ENCODE data around the gene LRRC42.

LRRC42 gene

GRCh38 chr1:53946252-53947171 lies at the start of gene LRRC42:
TSS of gene LRRC42 (plus strand) at chr1:53946350. CDS start at chr1:53952000, 5,650 bp downstream.
- no peak for DNase-seq (ENCODE audit: low read depth in 2 of 2)

- DNase-seq (ENCODE audit: low read depth in 2 of 2), result no peak
These were observed 49.4 kb upstream of the LRRC42 start for GRCh38 chr1:53896635-53897229.

GRCh38 chr1:53899206-53899628 lies 46.9 kb upstream of the LRRC42 start:
- DNase-seq (ENCODE audit: low read depth in 2 of 2), result no peak

GRCh38 chr1:53899708-53900107 lies 46.4 kb upstream of the LRRC42 start:
- no peak for DNase-seq (ENCODE audit: low read depth in 2 of 2)

- no peak for DNase-seq (ENCODE audit: low read depth in 2 of 2)
These were observed 43.7 kb upstream of the LRRC42 start for GRCh38 chr1:53902235-53903138.

- no peak for DNase-seq (ENCODE audit: low read depth in 2 of 2)
These were observed 40.6 kb upstream of the LRRC42 start for GRCh38 chr1:53905509-53905908.

GRCh38 chr1:53906121-53906520 lies 40.0 kb upstream of the LRRC42 start:
- DNase-seq (ENCODE audit: low read depth in 2 of 2), result no peak

- no peak for DNase-seq (ENCODE audit: low read depth in 2 of 2)
These were observed 36.2 kb upstream of the LRRC42 start for GRCh38 chr1:53909946-53910345.

GRCh38 chr1:53911442-53911841 lies 34.7 kb upstream of the LRRC42 start:
- no peak for DNase-seq (ENCODE audit: low read depth in 2 of 2)

GRCh38 chr1:53913352-53914033 lies 32.7 kb upstream of the LRRC42 start:
- DNase-seq (ENCODE audit: low read depth in 2 of 2), result no peak

- no peak for DNase-seq (ENCODE audit: low read depth in 2 of 2)
These were observed 27.8 kb upstream of the LRRC42 start for GRCh38 chr1:53918343-53918742.

GRCh38 chr1:53919675-53920066 lies 26.5 kb upstream of the LRRC42 start:
- no peak for DNase-seq (ENCODE audit: low read depth in 2 of 2)

GRCh38 chr1:53927376-53927881 lies 18.7 kb upstream of the LRRC42 start:
- no peak for DNase-seq (ENCODE audit: low read depth in 2 of 2)

- no peak for DNase-seq (ENCODE audit: low read depth in 2 of 2)
These were observed 16.7 kb upstream of the LRRC42 start for GRCh38 chr1:53929246-53929960.

- no peak for DNase-seq (ENCODE audit: low read depth in 2 of 2)
These were observed 15.2 kb upstream of the LRRC42 start for GRCh38 chr1:53930932-53931331.

- no peak for DNase-seq (ENCODE audit: low read depth in 2 of 2)
These were observed 14.6 kb upstream of the LRRC42 start for GRCh38 chr1:53931523-53931922.

- no peak for DNase-seq (ENCODE audit: low read depth in 2 of 2)
These were observed 11.9 kb upstream of the LRRC42 start for GRCh38 chr1:53934170-53934765.

GRCh38 chr1:53936430-53936829 lies 9.7 kb upstream of the LRRC42 start:
- DNase-seq (ENCODE audit: low read depth in 2 of 2), result no peak

GRCh38 chr1:53938136-53938830 lies 7.9 kb upstream of the LRRC42 start:
- DNase-seq (ENCODE audit: low read depth in 2 of 2), result no peak
